Neural cell (in vitro differentiated cells): ENCODE measurements around the gene SARS1.

Experiments used
- CTCF ChIP-seq: fragments of 450-650 bp; IDR thresholded peaks from 2 replicates; pipeline ENCODE4 v1.5.1; 2014; ENCODE audit warnings: antibody characterized with exemption, mild to moderate bottlenecking, moderate library complexity; ENCODE audit not compliant: poor library complexity, severe bottlenecking
- EP300 ChIP-seq: fragments of 450-650 bp; conservative IDR thresholded peaks from 2 replicates; pipeline ENCODE4 v1.6.1; 2014; ENCODE audit warnings: antibody characterized with exemption, mild to moderate bottlenecking, moderate library complexity; ENCODE audit not compliant: poor library complexity, severe bottlenecking
- EZH2 ChIP-seq: fragments of 200-600, 300-800 bp; shearing (Covaris generic), sonication (generic); IDR thresholded peaks from 2 replicates; pipeline ENCODE4 v1.6.1; 2014; ENCODE audit warnings: antibody characterized with exemption, low read length, borderline replicate concordance, mild to moderate bottlenecking; ENCODE audit not compliant: insufficient read depth, poor library complexity, severe bottlenecking
- REST ChIP-seq: IDR thresholded peaks from 2 replicates; pipeline ENCODE4 v1.6.1; 2012; ENCODE audit warnings: borderline replicate concordance

- TF ChIP-seq EZH2: no peak
- no peak for TF ChIP-seq CTCF
- no peak for TF ChIP-seq REST
- no peak for TF ChIP-seq EP300
These were observed 4.8 kb upstream of the SARS1 start for GRCh38 chr1:109208836-109209463.
